ENCODE data around the gene ACP3.
"Not testable (repeated sequence)": the region's sequence is repeated elsewhere in the genome, so short reads cannot be mapped to it uniquely, and the experiment has no call there.

ACP3 gene, protein sequence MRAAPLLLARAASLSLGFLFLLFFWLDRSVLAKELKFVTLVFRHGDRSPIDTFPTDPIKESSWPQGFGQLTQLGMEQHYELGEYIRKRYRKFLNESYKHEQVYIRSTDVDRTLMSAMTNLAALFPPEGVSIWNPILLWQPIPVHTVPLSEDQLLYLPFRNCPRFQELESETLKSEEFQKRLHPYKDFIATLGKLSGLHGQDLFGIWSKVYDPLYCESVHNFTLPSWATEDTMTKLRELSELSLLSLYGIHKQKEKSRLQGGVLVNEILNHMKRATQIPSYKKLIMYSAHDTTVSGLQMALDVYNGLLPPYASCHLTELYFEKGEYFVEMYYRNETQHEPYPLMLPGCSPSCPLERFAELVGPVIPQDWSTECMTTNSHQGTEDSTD

DNA sequence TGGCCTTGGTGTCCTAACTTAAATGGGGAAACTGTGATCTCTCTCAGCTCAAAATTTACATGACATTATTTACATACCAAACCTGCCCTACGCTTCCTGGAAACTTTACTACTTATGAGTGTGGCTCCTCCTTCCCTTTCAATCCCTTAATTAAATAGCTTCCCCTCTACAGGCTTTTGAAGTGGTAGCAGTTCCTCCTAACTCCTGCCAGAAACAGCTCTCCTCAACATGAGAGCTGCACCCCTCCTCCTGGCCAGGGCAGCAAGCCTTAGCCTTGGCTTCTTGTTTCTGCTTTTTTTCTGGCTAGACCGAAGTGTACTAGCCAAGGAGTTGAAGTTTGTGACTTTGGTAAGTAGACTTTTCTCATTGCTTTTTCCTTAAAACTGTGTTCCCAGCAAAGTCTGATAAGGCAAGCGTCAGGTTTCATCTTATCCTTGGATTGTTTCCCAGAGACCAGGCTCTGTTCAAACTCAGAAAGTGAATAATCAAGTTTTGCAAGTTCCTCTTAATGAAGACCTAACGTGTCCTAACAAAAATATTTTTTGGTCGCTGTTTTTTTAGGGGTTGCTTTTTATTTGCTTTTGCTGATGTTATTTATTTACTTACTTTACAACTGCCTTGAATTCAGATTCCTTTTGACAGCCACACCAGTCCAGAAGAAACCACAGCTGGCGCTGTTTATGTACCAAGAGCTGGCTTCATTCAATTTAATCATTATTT lies at the start of gene ACP3:
TSS of gene ACP3 (plus strand) at position 179 of the 720 bp plus-strand sequence. CDS start at position 229, 50 bp downstream.
- DNase-seq (ENCODE audit: low read depth), result no peak

DNA sequence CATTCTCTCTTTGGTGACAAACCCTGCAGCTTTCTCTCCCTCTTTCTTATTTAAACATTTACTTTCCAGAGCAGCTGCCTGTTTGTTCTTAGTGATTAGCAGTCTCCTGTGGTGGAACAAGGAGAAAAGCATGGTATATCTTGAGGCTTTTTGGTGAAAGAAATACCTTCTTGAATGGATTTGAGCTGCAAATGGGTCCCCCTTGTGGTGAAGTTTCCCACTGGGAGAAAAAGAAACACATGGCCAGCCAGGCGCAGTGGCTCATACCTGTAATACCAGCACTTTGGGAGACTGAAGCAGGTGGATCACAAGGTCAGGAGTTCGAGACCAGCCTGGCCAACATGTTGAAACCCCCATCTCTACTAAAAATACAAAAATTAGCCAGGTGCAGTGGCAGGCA lies 48.3 kb upstream of the ACP3 start:
- no peak for DNase-seq (ENCODE audit: low read depth)

GRCh38 chr3:132273036-132273435 lies 44.2 kb upstream of the ACP3 start:
- DNase-seq (ENCODE audit: low read depth), result no peak

DNA sequence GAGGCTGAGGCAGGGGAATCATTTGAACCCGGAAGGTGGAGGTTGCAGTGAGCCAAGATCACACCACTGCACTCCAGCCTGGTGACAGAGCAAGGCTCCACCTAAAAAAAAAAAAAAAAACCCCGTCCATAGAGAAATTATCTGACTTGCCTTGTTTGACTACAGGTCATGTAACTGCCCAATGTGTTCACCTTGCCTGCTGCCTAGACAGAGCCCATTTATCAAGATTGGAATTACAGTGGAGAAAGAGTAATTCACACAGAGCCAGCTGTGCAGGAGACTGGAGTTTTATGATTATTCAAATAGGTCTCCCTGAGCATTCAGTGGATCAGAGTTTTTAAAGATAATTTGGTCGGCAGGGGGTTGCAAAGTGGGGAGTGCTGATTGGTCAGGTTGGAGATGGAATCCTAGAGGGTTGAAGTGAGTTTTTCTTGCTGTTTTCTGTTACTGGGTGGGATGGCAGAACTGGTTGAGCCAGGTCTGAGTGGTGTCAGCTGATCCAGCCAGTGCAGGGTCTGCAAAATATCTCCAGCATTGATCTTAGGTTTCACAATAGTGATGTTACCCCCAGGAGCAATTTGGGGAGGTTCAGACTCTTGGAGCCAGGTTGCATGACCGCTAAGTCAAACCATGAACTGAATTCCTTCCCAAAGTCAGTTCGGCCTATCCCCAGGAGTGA lies 40.8 kb upstream of the ACP3 start:
- no peak for DNase-seq (ENCODE audit: low read depth)

GRCh38 chr3:132279030-132279429 lies 38.2 kb upstream of the ACP3 start:
- no peak for DNase-seq (ENCODE audit: low read depth)

- no peak for DNase-seq (ENCODE audit: low read depth)
Observed at GRCh38 chr3:132283440-132283839, 33.8 kb upstream of the ACP3 start.

- DNase-seq (ENCODE audit: low read depth), result no peak
Observed at GRCh38 chr3:132283916-132284405, 33.2 kb upstream of the ACP3 start.

DNA sequence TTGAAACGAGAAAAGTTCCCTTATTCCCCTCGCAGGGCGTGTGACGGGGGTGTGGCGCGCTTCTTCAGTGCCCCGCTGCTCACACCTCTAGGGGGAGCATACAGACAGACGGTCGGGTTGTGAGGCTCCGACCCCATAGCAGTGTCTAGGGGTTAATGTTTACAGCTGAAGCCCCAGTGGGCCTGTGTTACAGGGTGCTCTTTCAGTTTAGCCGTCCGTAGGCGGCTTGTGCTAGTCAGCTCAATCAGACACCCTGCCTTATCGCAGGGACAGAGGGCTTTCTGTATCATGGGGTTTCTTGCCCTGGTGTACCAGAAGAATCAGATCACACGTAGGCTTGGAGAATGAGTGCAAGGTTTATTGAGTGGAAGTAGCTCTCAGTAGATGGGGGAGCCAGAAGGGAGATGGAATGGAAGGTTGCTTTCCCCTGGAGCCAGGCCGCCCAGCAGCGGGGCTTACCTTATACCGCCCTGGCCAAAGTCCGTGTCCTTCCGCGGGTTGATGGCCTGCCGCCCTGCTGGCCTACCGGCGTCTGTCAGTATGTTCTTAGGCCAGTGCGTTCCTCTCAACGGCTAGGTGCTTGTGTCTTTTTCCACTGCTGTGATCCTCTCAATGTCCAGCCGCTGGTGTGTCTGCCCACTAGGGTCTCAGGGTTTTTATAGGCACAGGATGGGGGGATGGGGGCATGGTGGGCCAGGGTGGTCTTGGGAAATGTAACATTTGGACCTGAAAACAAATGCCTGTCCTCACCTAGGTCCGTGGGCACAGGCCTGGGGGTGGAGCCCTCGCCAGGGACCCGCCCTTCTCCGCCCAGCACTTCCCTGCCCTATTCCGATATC lies 32.2 kb upstream of the ACP3 start:
- DNase-seq (ENCODE audit: low read depth), result no peak

- no peak for DNase-seq (ENCODE audit: low read depth)
Observed at GRCh38 chr3:132285620-132285945, 31.6 kb upstream of the ACP3 start.

- no peak for DNase-seq (ENCODE audit: low read depth)
Observed at GRCh38 chr3:132286035-132286434, 31.2 kb upstream of the ACP3 start.

DNA sequence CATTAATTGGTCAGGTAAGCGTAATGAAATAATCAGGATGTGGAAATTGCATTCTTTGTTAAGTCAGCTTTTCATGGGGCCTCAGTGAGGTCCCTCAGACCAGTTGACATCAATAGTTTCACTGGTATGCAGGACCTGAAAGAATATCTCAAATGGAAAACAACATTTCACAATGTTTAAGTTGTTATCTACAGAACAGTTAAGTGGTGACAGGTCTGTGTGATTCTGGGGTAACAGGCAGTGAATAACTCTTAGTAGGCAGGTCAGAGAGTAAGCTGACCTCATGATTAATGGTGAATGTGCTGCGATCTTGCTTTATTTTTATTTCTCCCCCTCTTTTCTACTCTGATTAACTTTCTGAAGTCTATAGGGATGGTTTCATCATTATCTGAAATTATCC lies 28.9 kb upstream of the ACP3 start:
- DNase-seq (ENCODE audit: low read depth), result no peak

GRCh38 chr3:132289316-132289715 lies 27.9 kb upstream of the ACP3 start:
- DNase-seq (ENCODE audit: low read depth), result no peak

GRCh38 chr3:132290833-132291232 lies 26.4 kb upstream of the ACP3 start:
- DNase-seq (ENCODE audit: low read depth), result no peak

- no peak for DNase-seq (ENCODE audit: low read depth)
Observed at GRCh38 chr3:132292042-132292441, 25.2 kb upstream of the ACP3 start.

DNA sequence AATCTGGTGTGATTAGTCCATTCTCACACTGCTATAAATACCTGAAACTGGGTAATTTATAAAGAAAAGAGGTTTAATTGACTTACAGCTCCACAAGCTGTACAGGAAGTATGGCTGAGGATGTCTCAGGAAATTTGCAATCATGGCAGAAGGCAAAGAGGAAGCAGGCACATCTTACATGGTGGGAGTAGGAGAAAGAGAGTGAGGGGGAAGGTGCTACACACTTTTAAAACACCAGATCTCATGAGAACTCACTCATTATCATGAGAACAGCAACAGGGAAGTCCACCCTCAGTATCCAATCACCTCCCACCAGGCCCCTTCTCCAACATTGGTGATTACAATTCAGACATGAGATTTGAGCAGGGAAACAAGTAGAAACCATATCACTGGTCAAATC lies 24.0 kb upstream of the ACP3 start:
- DNase-seq (ENCODE audit: low read depth), result no peak

DNA sequence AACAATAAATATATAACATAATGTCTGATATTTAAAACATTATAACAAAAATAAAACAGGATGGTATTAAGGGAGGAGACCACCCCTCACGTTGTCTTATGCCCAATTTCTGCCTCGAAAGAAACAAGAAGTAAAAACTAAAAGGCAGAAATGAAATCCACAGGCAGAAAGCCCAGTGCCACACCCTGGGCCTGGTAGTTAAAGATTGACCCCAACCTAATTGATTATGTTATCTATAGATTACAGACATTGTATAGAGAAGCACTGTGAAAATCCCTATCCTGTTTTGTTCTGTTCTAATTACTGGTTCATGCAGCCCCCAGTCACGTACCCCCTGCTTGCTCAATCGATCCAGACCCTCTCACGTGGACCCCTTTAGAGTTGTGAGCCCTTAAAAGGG lies 22.3 kb upstream of the ACP3 start:
- DNase-seq (ENCODE audit: low read depth), result no peak

DNA sequence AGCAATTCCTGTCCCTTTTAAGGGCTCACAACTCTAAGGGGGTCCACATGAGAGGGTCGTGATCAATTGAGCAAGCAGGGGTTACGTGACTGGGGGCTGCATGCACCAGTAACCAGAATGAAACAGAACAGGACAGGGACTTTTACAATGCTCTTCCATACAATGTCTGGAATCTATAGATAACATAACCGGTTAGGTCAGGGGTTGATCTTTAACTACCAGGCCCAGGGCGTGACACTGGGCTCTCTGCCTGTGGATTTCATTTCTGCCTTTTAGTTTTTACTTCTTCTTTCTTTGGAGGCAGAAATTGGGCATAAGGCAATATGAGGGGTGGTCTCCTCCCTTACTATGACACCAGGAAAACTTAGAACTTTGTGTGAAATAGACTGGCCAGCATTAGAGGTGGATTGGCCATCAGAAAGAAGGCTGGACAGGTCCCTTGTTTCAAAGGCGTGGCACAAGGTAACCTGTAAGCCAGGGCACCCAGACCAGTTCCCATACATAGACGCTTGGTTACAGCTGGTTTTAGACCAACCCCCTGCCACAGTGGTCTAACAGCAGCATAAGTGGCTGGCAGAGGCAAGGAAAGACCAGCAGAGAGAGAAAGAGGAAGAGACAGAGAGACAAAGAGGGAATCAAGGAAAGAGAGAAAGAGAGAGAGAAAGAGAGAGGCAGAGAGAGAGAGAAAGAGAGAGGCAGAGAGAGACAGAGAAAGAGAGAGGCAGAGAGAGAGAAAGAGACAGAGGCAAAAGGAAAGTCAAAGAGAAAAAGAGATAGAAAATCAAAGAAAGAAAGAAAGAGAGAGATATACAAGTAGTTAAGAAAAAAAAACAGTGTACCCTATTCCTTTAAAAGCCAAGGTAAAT lies 13.6 kb upstream of the ACP3 start:
- DNase-seq (ENCODE audit: low read depth), result not testable (repeated sequence)

- DNase-seq (ENCODE audit: low read depth), result not testable (repeated sequence)
Observed at GRCh38 chr3:132304351-132304750, 12.9 kb upstream of the ACP3 start.

GRCh38 chr3:132310057-132310456 lies 7.2 kb upstream of the ACP3 start:
- not testable (repeated sequence) for DNase-seq (ENCODE audit: low read depth)

DNA sequence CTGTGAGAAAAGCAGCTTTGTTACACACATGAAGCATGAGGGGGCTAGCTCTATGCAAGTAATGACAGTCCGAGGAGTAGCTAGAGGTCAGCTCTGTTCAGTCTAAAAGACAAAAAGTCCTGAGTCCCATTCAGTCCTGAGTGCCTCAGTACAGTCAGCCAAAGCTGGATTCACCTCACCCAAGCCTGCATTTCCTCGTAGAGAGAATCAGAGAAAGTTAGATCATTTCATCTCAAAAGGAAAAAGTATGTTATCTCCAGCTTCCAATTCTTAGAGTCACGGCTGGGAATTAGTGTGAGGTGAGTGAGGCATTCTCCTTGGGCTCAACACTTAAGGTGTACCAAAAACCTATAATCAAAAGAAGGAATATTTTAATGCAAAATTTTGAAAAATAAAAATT lies 5.9 kb upstream of the ACP3 start:
- no peak for DNase-seq (ENCODE audit: low read depth)

DNA sequence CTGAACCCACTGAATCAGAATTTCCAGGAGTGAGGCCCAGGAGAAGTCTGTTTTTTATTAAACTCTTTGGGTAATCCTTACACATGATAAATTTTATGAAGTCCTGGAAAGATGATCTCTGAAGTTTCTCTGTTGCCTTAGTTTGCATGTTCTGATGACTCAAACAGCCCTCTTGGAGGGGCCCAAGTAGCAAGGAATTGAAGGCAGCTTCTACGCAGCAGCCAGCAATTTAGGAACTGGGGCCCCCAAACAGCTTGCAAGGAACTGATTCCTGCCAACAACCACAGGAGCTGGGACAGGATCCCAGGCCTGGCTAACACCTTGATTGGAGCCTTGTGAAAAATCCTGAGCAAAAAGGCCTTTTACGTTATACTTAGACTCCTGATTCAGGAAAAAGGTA lies 5.4 kb upstream of the ACP3 start:
- no peak for DNase-seq (ENCODE audit: low read depth)
